ENCODE measurements around the gene DHX16. TPM values are rescaled to one million over a fixed set of nuclear protein-coding genes. Genes with fewer than 3 reads are reported as not detected.

DHX16 gene
- total and polyA plus RNA-seq, 9 of the 15 experiments (the other 6 are each of a cell fraction or from before 2014, with no cell fraction given): 14.6 to 66.1 (median 47.5) TPM

GRCh38 chr6:30646450-30647241 lies 26.2 kb downstream of the DHX16 start, which contains the start of gene C6orf136 (continued):
- TF ChIP-seq GABPB1 (CRISPR knock-in tag; IDR thresholded peaks at IDR 0.05) (0 out of 2 replicates have a peak, but pooled peaks have one; percentile 17), FOXA3 (CRISPR knock-in tag; conservative IDR thresholded peaks at IDR 0.05 in 1 of 2, IDR thresholded peaks at IDR 0.05 in 1 of 2) (0 out of 4 replicates have a peak, but pooled peaks of 1 of the 2 experiments have one; percentile 33), HNRNPL (IDR thresholded peaks at IDR 0.05; ENCODE audit: low read depth, low read length) (no peak), ZNF133 (CRISPR knock-in tag; IDR thresholded peaks at IDR 0.05) (no peak), ZNF41 (CRISPR knock-in tag; conservative IDR thresholded peaks at IDR 0.05) (no peak), ZNF12 (CRISPR knock-in tag; IDR thresholded peaks at IDR 0.05) (no peak), NR3C1 (CRISPR knock-in tag; IDR thresholded peaks at IDR 0.05) (no peak), ZNF354B (CRISPR knock-in tag; IDR thresholded peaks at IDR 0.05) (no peak), TCFL5 (CRISPR knock-in tag; conservative IDR thresholded peaks at IDR 0.05) (no peak), CEBPB (tag; IDR thresholded peaks at IDR 0.05) (peak; percentile 85), TSC22D4 (tag; IDR thresholded peaks at IDR 0.05) (no peak), ZNF764 (CRISPR knock-in tag; IDR thresholded peaks at IDR 0.05; ENCODE audit: low read depth) (no peak), ATF6 (CRISPR knock-in tag; IDR thresholded peaks at IDR 0.05) (0 out of 2 replicates have a peak, but pooled peaks have one; percentile 84), ZNF444 (CRISPR knock-in tag; IDR thresholded peaks at IDR 0.05) (no peak), SAP30 (IDR thresholded peaks at IDR 0.05; ENCODE audit: borderline replicate concordance, insufficient read depth, low read depth, low read length, poor library complexity, severe bottlenecking) (no peak), RUNX1 (IDR thresholded peaks at IDR 0.05; ENCODE audit: low read depth) (no peak; the same call in 1 of the 2 replicates), ILF3 (IDR thresholded peaks at IDR 0.05; ENCODE audit: borderline replicate concordance) (peak; percentile 26; the same call in 1 of the 2 replicates)
- TF ChIP-seq, protein P1, sequence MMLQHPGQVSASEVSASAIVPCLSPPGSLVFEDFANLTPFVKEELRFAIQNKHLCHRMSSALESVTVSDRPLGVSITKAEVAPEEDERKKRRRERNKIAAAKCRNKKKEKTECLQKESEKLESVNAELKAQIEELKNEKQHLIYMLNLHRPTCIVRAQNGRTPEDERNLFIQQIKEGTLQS (IDR thresholded peaks at IDR 0.05): no peak
- TF ChIP-seq, protein P1 (CRISPR knock-in tag; conservative IDR thresholded peaks at IDR 0.05): no peak
- TF ChIP-seq, protein P2, sequence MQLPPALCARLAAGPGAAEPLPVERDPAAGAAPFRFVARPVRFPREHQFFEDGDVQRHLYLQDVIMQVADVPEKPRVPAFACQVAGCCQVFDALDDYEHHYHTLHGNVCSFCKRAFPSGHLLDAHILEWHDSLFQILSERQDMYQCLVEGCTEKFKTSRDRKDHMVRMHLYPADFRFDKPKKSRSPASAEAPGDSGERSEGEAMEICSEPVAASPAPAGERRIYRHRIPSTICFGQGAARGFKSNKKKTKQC (CRISPR knock-in tag; IDR thresholded peaks at IDR 0.05): no peak
- TF ChIP-seq, protein P3, sequence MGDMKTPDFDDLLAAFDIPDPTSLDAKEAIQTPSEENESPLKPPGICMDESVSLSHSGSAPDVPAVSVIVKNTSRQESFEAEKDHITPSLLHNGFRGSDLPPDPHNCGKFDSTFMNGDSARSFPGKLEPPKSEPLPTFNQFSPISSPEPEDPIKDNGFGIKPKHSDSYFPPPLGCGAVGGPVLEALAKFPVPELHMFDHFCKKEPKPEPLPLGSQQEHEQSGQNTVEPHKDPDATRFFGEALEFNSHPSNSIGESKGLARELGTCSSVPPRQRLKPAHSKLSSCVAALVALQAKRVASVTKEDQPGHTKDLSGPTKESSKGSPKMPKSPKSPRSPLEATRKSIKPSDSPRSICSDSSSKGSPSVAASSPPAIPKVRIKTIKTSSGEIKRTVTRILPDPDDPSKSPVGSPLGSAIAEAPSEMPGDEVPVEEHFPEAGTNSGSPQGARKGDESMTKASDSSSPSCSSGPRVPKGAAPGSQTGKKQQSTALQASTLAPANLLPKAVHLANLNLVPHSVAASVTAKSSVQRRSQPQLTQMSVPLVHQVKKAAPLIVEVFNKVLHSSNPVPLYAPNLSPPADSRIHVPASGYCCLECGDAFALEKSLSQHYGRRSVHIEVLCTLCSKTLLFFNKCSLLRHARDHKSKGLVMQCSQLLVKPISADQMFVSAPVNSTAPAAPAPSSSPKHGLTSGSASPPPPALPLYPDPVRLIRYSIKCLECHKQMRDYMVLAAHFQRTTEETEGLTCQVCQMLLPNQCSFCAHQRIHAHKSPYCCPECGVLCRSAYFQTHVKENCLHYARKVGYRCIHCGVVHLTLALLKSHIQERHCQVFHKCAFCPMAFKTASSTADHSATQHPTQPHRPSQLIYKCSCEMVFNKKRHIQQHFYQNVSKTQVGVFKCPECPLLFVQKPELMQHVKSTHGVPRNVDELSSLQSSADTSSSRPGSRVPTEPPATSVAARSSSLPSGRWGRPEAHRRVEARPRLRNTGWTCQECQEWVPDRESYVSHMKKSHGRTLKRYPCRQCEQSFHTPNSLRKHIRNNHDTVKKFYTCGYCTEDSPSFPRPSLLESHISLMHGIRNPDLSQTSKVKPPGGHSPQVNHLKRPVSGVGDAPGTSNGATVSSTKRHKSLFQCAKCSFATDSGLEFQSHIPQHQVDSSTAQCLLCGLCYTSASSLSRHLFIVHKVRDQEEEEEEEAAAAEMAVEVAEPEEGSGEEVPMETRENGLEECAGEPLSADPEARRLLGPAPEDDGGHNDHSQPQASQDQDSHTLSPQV (IDR thresholded peaks at IDR 0.05): no peak

All from K562 (cell line).